Endothelial cell (in vitro differentiated cells): ENCODE data around the gene SCNN1A. TPM values are rescaled to one million over a fixed set of nuclear protein-coding genes. Genes with fewer than 3 reads are reported as not detected.

ENCODE experiments used
- DNase-seq: peaks from one replicate; pipeline ENCODE4 v3.0.0; 2021; ENCODE audit warnings: low spot score
- H3K27ac Mint-ChIP-seq: one replicate; pipeline ENCODE4 v1.8.0; 2021; ENCODE audit warnings: mixed read lengths, inconsistent platforms; ENCODE audit not compliant: unreplicated experiment
- H3K27me3 Mint-ChIP-seq: one replicate; pipeline ENCODE4 v1.8.0; 2021; ENCODE audit warnings: mild to moderate bottlenecking, moderate library complexity, mixed read lengths, inconsistent platforms; ENCODE audit not compliant: unreplicated experiment
- H3K36me3 Mint-ChIP-seq: one replicate; pipeline ENCODE4 v1.8.0; 2021; ENCODE audit warnings: mild to moderate bottlenecking, low read depth, mixed read lengths, inconsistent platforms; ENCODE audit not compliant: unreplicated experiment
- H3K4me1 Mint-ChIP-seq: one replicate; pipeline ENCODE4 v1.8.0; 2021; ENCODE audit warnings: mild to moderate bottlenecking, mixed read lengths, inconsistent platforms; ENCODE audit not compliant: unreplicated experiment
- H3K4me3 Mint-ChIP-seq: one replicate; pipeline ENCODE4 v1.8.0; 2021; ENCODE audit warnings: mild to moderate bottlenecking, mixed read lengths, inconsistent platforms; ENCODE audit not compliant: unreplicated experiment
- H3K9me3 Mint-ChIP-seq: one replicate; pipeline ENCODE4 v1.8.0; 2021; ENCODE audit warnings: mixed read lengths, inconsistent platforms; ENCODE audit not compliant: unreplicated experiment
- total RNA-seq: library from RNA; stranded (reverse); fragmentation: NEBNext Ultra II Directional; extraction: Animal tissue kit (Norgen Biotek cat#: 25700); gene quantifications from one replicate; pipeline ENCODE4 v1.2.1, GENCODE V29; 2021; ENCODE audit not compliant: unreplicated experiment
- TF ChIP-seq, protein P1 (sequence below): fragments of 200-600 bp; sonication (generic); IDR thresholded peaks from one replicate; pipeline ENCODE4 v1.5.0; 2021; ENCODE audit warnings: antibody characterized with exemption; ENCODE audit not compliant: unreplicated experiment

The SCNN1A gene
- total RNA-seq, 1 donor from 2014 or later = 2.2 TPM

DNA sequence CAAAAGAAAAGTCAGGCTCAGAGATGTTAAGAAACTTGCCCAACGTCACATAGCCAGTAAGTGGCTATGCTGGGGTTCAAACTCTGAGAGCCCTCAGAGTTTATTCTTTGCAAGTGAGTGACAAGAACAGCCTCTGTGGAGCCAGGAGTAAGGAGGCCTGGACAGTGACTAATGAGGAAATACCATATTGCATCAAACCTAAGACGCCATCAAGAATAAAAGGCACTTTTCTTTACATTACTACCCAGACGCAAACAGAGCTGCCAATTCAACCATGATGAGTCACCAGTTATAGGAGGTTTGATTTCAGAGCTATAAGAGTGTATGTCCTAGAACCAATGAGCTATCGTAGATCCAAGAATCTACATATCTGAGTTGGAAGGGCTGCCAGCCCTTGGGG is 42.9 kb downstream of the SCNN1A start:
- Mint-ChIP-seq H3K27ac (no peak overlapping the region), H3K9me3 (no peaks in the 10 kb centered on the region), H3K27me3 (peaks cover 13% of the 10 kb centered on the region), H3K4me3 (no peak overlapping the region), H3K4me1 (peaks cover 34% of the 10 kb centered on the region), H3K36me3 (peaks cover 37% of the 10 kb centered on the region)
- TF ChIP-seq, protein P1, sequence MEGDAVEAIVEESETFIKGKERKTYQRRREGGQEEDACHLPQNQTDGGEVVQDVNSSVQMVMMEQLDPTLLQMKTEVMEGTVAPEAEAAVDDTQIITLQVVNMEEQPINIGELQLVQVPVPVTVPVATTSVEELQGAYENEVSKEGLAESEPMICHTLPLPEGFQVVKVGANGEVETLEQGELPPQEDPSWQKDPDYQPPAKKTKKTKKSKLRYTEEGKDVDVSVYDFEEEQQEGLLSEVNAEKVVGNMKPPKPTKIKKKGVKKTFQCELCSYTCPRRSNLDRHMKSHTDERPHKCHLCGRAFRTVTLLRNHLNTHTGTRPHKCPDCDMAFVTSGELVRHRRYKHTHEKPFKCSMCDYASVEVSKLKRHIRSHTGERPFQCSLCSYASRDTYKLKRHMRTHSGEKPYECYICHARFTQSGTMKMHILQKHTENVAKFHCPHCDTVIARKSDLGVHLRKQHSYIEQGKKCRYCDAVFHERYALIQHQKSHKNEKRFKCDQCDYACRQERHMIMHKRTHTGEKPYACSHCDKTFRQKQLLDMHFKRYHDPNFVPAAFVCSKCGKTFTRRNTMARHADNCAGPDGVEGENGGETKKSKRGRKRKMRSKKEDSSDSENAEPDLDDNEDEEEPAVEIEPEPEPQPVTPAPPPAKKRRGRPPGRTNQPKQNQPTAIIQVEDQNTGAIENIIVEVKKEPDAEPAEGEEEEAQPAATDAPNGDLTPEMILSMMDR = no peak
- no peak for DNase-seq

DNA sequence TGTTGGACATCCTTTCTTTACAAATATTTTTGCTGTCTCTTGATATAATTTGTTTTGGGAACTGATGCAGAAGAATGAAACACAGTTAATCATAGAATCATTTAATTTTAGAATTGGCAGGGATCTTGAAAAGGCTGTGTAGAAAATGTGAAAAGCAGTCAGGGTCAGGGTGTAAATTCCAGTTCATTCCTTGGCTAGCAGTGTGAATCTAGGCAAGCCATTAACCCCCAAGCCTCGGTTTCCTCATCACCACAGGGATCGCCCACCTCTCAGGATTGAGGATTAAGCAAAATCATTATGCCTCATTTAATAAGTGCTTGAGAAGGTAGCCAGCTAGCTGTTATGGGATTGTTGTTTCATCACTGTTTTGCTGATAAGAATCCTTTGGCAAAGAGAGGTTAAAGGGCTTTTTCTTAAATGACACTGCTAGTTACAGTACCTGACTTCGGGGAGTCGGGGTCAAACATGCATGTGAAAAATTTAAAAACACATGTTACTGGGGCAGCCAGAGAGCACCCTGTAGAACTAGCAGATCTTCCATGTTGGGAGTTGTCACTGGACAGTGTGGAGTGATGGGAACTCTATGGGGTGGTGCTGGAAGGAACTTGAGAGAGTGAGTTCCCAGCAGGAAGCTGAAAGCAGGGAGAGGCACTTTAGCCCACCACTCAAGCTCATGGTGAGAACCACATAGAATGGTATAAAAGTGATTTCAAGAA is 44.2 kb downstream of the SCNN1A start:
- TF ChIP-seq, protein P1 = no peak
- Mint-ChIP-seq H3K27me3 (peaks cover 13% of the 10 kb centered on the region), H3K4me3 (no peak overlapping the region), H3K9me3 (no peaks in the 10 kb centered on the region), H3K27ac (no peak overlapping the region), H3K4me1 (peaks cover 44% of the 10 kb centered on the region), H3K36me3 (peaks cover 43% of the 10 kb centered on the region)
- DNase-seq = no peak

DNA sequence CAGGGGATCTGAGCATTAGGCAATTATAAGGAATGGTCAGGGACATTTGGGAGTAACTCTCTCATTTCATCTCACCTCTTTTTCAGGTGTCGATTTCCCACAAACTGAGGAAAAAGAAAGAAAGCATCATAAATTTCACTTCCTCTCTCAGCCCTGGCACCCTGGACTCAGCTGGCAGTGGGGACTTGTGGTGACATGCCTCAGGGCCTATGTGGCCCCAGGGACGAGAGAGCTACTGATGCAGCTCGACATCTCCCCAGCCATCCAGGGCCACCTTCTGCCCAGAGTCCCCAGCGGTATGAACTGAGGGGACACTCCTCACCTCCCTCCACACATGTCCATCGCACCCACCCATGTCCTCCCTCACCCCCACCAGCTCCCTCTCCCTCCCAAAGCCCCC is 45.2 kb downstream of the SCNN1A start:
- Mint-ChIP-seq H3K9me3 (no peaks in the 10 kb centered on the region), H3K4me3 (peak overlapping the region; percentile 47), H3K4me1 (peaks cover 41% of the 10 kb centered on the region), H3K36me3 (peaks cover 42% of the 10 kb centered on the region), H3K27ac (no peak overlapping the region), H3K27me3 (peaks cover 13% of the 10 kb centered on the region)
- DNase-seq = no peak
- TF ChIP-seq, protein P1 = no peak

DNA sequence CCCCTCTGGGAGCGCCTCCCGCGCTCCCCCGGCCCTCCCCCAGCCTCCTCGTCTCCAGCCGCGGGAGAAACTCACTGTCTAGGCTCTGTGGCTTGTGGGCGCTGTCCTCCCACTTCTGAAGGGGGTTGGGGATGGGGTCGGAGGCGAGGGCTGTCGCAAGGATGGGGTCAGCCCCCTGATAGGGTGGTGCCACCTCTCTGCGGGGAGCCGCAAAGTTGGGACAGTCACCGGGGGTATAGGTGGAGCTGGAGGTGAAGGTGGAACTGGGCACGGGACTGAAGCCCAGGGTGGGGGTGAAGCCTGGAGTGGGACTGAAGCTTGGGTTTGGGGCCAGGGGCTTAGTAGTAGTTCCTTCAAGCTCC is 45.7 kb downstream of the SCNN1A start:
- H3K27me3 Mint-ChIP-seq = peaks cover 10% of the 10 kb centered on the region
- peaks cover 41% of the 10 kb centered on the region for H3K4me1 Mint-ChIP-seq
- peaks cover 37% of the 10 kb centered on the region for H3K36me3 Mint-ChIP-seq
- no peak for DNase-seq
- no peak overlapping the region for H3K27ac Mint-ChIP-seq
- TF ChIP-seq, protein P1 = no peak
- no peaks in the 10 kb centered on the region for H3K9me3 Mint-ChIP-seq
- peak overlapping the region; percentile 47 for H3K4me3 Mint-ChIP-seq

DNA sequence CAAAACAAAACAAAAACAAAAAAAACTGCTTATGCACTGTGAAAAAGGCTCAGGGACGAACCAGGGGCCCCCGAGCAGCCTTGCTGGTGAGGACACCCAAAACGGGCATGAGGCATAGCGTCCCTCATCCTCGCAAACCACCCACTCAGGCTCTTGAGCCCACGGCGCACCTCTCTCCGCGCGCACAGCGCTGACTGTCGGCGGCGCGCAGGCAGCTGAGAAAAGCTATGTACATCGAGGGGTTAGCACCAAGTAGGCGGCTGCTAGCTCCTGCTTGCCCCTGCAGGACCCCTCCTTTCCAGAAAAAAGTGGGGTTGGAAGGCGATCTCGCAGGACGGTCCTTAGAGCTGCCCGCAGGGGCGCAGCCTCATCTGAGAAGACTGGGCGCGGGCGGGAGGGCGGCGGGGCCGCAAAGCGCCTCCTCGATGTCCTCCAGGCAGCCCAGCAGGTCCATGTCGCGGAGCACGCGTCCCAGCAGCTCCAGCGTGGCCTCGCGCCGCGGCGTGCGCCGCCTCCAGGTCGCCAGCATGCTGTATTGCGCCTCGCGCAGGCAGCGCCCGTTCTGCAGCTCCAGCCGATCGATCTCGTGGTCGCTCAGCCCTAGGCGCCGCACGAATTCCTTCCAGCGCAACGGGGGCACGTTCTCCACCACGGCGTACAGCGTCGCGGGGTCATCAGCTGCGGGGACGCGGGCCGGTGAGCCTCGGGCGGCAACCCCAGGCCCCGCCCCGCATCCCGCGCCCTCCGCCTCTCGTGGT is 46.2 kb downstream of the SCNN1A start:
- H3K27ac Mint-ChIP-seq = no peak overlapping the region
- peaks cover 34% of the 10 kb centered on the region for H3K36me3 Mint-ChIP-seq
- H3K4me3 Mint-ChIP-seq = no peak overlapping the region

More for the DNA sequence above, 46.2 kb downstream of the SCNN1A start:
- DNase-seq = no peak
- H3K4me1 Mint-ChIP-seq = peaks cover 42% of the 10 kb centered on the region
- TF ChIP-seq, protein P1 = no peak
- H3K27me3 Mint-ChIP-seq = peaks cover 15% of the 10 kb centered on the region
- H3K9me3 Mint-ChIP-seq = no peaks in the 10 kb centered on the region
